Measurements from ENCODE around the gene IFT81.
A peak's percentile ranks its signal among the peaks of the same experiment; 100 is the strongest.
"Not testable (repeated sequence)": the region's sequence is repeated elsewhere in the genome, so short reads cannot be mapped to it uniquely, and the experiment has no call there.

The IFT81 gene

GRCh38 chr12:110247340-110248095 is 123.4 kb downstream of the IFT81 start:
- no peak for DNase-seq

GRCh38 chr12:110248096-110248447 is 123.9 kb downstream of the IFT81 start:
- DNase-seq = no peak

- no peak for DNase-seq
These were observed 124.9 kb downstream of the IFT81 start for GRCh38 chr12:110249105-110249504.

GRCh38 chr12:110249716-110250225 is 125.6 kb downstream of the IFT81 start:
- no peak for DNase-seq

GRCh38 chr12:110251381-110251780 is 127.2 kb downstream of the IFT81 start:
- DNase-seq = no peak

- DNase-seq = no peak
These were observed 128.6 kb downstream of the IFT81 start for GRCh38 chr12:110252716-110253115.

GRCh38 chr12:110253176-110253575 is 129.0 kb downstream of the IFT81 start:
- no peak for DNase-seq

- no peak for DNase-seq
These were observed 130.9 kb downstream of the IFT81 start for GRCh38 chr12:110254971-110255540.

GRCh38 chr12:110255890-110256456 is 131.8 kb downstream of the IFT81 start:
- DNase-seq = not testable (repeated sequence)

- DNase-seq = no peak
These were observed 132.7 kb downstream of the IFT81 start for GRCh38 chr12:110256780-110257431.

GRCh38 chr12:110258466-110258865 is 134.3 kb downstream of the IFT81 start:
- no peak for DNase-seq

GRCh38 chr12:110262442-110263388 is 138.6 kb downstream of the IFT81 start:
- DNase-seq = peak; percentile 77

GRCh38 chr12:110266381-110266960 is 142.3 kb downstream of the IFT81 start:
- no peak for DNase-seq

GRCh38 chr12:110266980-110267620 is 142.9 kb downstream of the IFT81 start:
- DNase-seq = peak; percentile 86

All from fibroblast of skin of abdomen (primary cell).